ENCODE results near the gene UPK3BL1. TPM values are rescaled to one million over a fixed set of nuclear protein-coding genes. Genes with fewer than 3 reads are reported as not detected.
A peak's percentile ranks its signal among the peaks of the same experiment; 100 is the strongest.
"Not testable (repeated sequence)": the region's sequence is repeated elsewhere in the genome, so short reads cannot be mapped to it uniquely, and the experiment has no call there.

UPK3BL1 gene
- total RNA-seq, 1 donor from 2014 or later = 21.9 TPM

GRCh38 chr7:102602317-102602716 is 40.3 kb downstream of the UPK3BL1 start:
- not testable (repeated sequence) for H3K27ac Mint-ChIP-seq (ENCODE audit: unreplicated experiment); H3K36me3 Mint-ChIP-seq (ENCODE audit: unreplicated experiment); H3K9me3 Mint-ChIP-seq (ENCODE audit: unreplicated experiment); H3K4me1 Mint-ChIP-seq (ENCODE audit: low read depth, unreplicated experiment); DNase-seq; H3K4me3 Mint-ChIP-seq (ENCODE audit: unreplicated experiment); H3K27me3 Mint-ChIP-seq (ENCODE audit: unreplicated experiment)

- not testable (repeated sequence) for H3K27me3 Mint-ChIP-seq (ENCODE audit: unreplicated experiment); H3K36me3 Mint-ChIP-seq (ENCODE audit: unreplicated experiment); H3K4me1 Mint-ChIP-seq (ENCODE audit: low read depth, unreplicated experiment); H3K27ac Mint-ChIP-seq (ENCODE audit: unreplicated experiment); H3K9me3 Mint-ChIP-seq (ENCODE audit: unreplicated experiment); DNase-seq; H3K4me3 Mint-ChIP-seq (ENCODE audit: unreplicated experiment)
Observed at GRCh38 chr7:102599699-102600098, 42.9 kb downstream of the UPK3BL1 start.

- H3K36me3 Mint-ChIP-seq (ENCODE audit: unreplicated experiment); H3K4me3 Mint-ChIP-seq (ENCODE audit: unreplicated experiment); H3K27me3 Mint-ChIP-seq (ENCODE audit: unreplicated experiment); H3K4me1 Mint-ChIP-seq (ENCODE audit: low read depth, unreplicated experiment); H3K27ac Mint-ChIP-seq (ENCODE audit: unreplicated experiment); H3K9me3 Mint-ChIP-seq (ENCODE audit: unreplicated experiment); DNase-seq: not testable (repeated sequence)
Observed at GRCh38 chr7:102596036-102596435, 46.6 kb downstream of the UPK3BL1 start.

GRCh38 chr7:102593637-102594334 is 48.8 kb downstream of the UPK3BL1 start:
- not testable (repeated sequence) for H3K27ac Mint-ChIP-seq (ENCODE audit: unreplicated experiment); H3K4me3 Mint-ChIP-seq (ENCODE audit: unreplicated experiment); H3K27me3 Mint-ChIP-seq (ENCODE audit: unreplicated experiment); H3K9me3 Mint-ChIP-seq (ENCODE audit: unreplicated experiment); H3K36me3 Mint-ChIP-seq (ENCODE audit: unreplicated experiment); DNase-seq; H3K4me1 Mint-ChIP-seq (ENCODE audit: low read depth, unreplicated experiment)

- H3K9me3 Mint-ChIP-seq (ENCODE audit: unreplicated experiment); H3K36me3 Mint-ChIP-seq (ENCODE audit: unreplicated experiment); H3K27me3 Mint-ChIP-seq (ENCODE audit: unreplicated experiment); H3K4me1 Mint-ChIP-seq (ENCODE audit: low read depth, unreplicated experiment); H3K4me3 Mint-ChIP-seq (ENCODE audit: unreplicated experiment); H3K27ac Mint-ChIP-seq (ENCODE audit: unreplicated experiment): not testable (repeated sequence)
- DNase-seq = peak; percentile 75
Observed at GRCh38 chr7:102592477-102593019, 50.0 kb downstream of the UPK3BL1 start.

GRCh38 chr7:102589857-102590256 is 52.7 kb downstream of the UPK3BL1 start:
- H3K27me3 Mint-ChIP-seq (ENCODE audit: unreplicated experiment); H3K4me3 Mint-ChIP-seq (ENCODE audit: unreplicated experiment); H3K27ac Mint-ChIP-seq (ENCODE audit: unreplicated experiment); H3K9me3 Mint-ChIP-seq (ENCODE audit: unreplicated experiment); H3K4me1 Mint-ChIP-seq (ENCODE audit: low read depth, unreplicated experiment); H3K36me3 Mint-ChIP-seq (ENCODE audit: unreplicated experiment); DNase-seq: not testable (repeated sequence)

Other genes with a start within 250 kb of the UPK3BL1 start
- 31.0 TPM for gene PRKRIP1, start 246.4 kb downstream of the UPK3BL1 start, total RNA-seq (ENCODE audit: unreplicated experiment)
- gene ORAI2, start 209.2 kb downstream of the UPK3BL1 start, total RNA-seq (ENCODE audit: unreplicated experiment) = 31.8 TPM
- gene ALKBH4, start 177.9 kb downstream of the UPK3BL1 start, total RNA-seq (ENCODE audit: unreplicated experiment) = 9.8 TPM
- gene LRWD1, start 177.8 kb downstream of the UPK3BL1 start, total RNA-seq (ENCODE audit: unreplicated experiment) = 37.0 TPM
- 28.4 TPM for gene POLR2J, start 163.9 kb downstream of the UPK3BL1 start, total RNA-seq (ENCODE audit: unreplicated experiment)
- gene RASA4B, start 125.0 kb downstream of the UPK3BL1 start, total RNA-seq (ENCODE audit: unreplicated experiment) = 40.1 TPM
- gene UPK3BL2, start 99.1 kb downstream of the UPK3BL1 start, total RNA-seq (ENCODE audit: unreplicated experiment) = 11.4 TPM
- gene SPDYE2, start 91.6 kb downstream of the UPK3BL1 start, total RNA-seq (ENCODE audit: unreplicated experiment) = not detected
- gene POLR2J3, start 70.2 kb downstream of the UPK3BL1 start, total RNA-seq (ENCODE audit: unreplicated experiment) = 32.5 TPM
- gene RASA4, start 26.0 kb downstream of the UPK3BL1 start, total RNA-seq (ENCODE audit: unreplicated experiment) = 102 TPM
- not detected for gene SPDYE2B, start 7.5 kb upstream of the UPK3BL1 start, total RNA-seq (ENCODE audit: unreplicated experiment)
- gene POLR2J2, start 28.9 kb upstream of the UPK3BL1 start, total RNA-seq (ENCODE audit: unreplicated experiment) = 13.4 TPM
- 8.5 TPM for gene FAM185A, start 106.2 kb upstream of the UPK3BL1 start, total RNA-seq (ENCODE audit: unreplicated experiment)